Spleen (tissue), 11 donors: Measurements from ENCODE around the gene KCNT1. TPM values are rescaled to one million over a fixed set of nuclear protein-coding genes. Genes with fewer than 3 reads are reported as not detected.

ENCODE experiments used
- DNase-seq: peaks from one replicate; pipeline ENCODE4 v3.0.0-alpha.2; 2020
- H3K27ac ChIP-seq, 8 donors: fragments of 200-600 bp; sonication (generic) in 7 of 8; 1 replicate in 4 of 8; 2 replicates in 4 of 8; pipeline versions ENCODE4 v1.5.0 to v1.8.0; 2016 to 2021; ENCODE audit warnings: inconsistent platforms in 4 of 8, mild to moderate bottlenecking in 4 of 8, moderate library complexity in 1 of 8
- H3K27me3 ChIP-seq, 7 donors: fragments of 200-600 bp; sonication (generic) in 6 of 7; replicated peaks in 1 of 7; 1 replicate in 4 of 7; 2 replicates in 3 of 7; pipeline versions ENCODE4 v1.5.0 to v1.8.0; 2016 to 2021; ENCODE audit warnings: inconsistent platforms in 3 of 7, mild to moderate bottlenecking in 1 of 7
- H3K36me3 ChIP-seq, 6 donors: fragments of 200-600 bp; sonication (generic) in 5 of 6; 1 replicate in 4 of 6; 2 replicates in 2 of 6; pipeline versions ENCODE4 v1.5.0 to v1.8.0; 2016 to 2021; ENCODE audit warnings: inconsistent platforms in 2 of 6
- H3K4me1 ChIP-seq, 6 donors: fragments of 200-600 bp; sonication (generic) in 5 of 6; 1 replicate in 3 of 6; 2 replicates in 3 of 6; pipeline versions ENCODE4 v1.5.0 to v1.8.0; 2016 to 2021; ENCODE audit warnings: inconsistent platforms in 3 of 6
- H3K4me3 ChIP-seq, 8 donors: fragments of 200-600 bp; sonication (generic) in 7 of 8; 1 replicate in 4 of 8; 2 replicates in 4 of 8; pipeline versions ENCODE4 v1.5.0 to v1.8.0; 2016 to 2021; ENCODE audit warnings: inconsistent platforms in 4 of 8, mild to moderate bottlenecking in 4 of 8, moderate library complexity in 2 of 8
- H3K9me3 ChIP-seq, 8 donors: fragments of 200-600 bp; sonication (generic) in 7 of 8; 1 replicate in 4 of 8; 2 replicates in 4 of 8; pipeline versions ENCODE4 v1.5.0 to v1.8.0; 2016 to 2021; ENCODE audit warnings: inconsistent platforms in 4 of 8
- POLR2A ChIP-seq, 3 donors: fragments of 450-650 bp; IDR thresholded peaks; one replicate each; pipeline ENCODE4 v1.5.1; 2017; ENCODE audit warnings: antibody characterized with exemption in 3 of 3, mild to moderate bottlenecking in 1 of 3
- POLR2AphosphoS5 ChIP-seq, 3 donors: sonication (generic); formaldehyde crosslinking; IDR thresholded peaks; one replicate each; pipeline ENCODE4 v1.5.1; 2017; ENCODE audit warnings: antibody characterized with exemption in 3 of 3
- WGBS, 5 donors: extraction: QIAGEN DNeasy Blood & Tissue Kit in 3 of 5; methylation state at CpG; one replicate each; pipeline versions ENCODE4 v1.1.5 to v1.1.7; 2013 to 2018; 5-methylcytosine and 5-hydroxymethylcytosine counted together
- intact Hi-C: fragments of 100-400 bp; cut with DNase I; formaldehyde crosslinking; loops from one replicate; pipeline ENCODE4 v1.15.0; 2023; ENCODE audit warnings: low total_unique reads
- polyA plus RNA-seq, 3 donors: library from polyadenylated mRNA; stranded (reverse); fragments of 200-250 nt; gene quantifications; one replicate each; pipeline ENCODE4 v1.2.1, GENCODE V29; 2013
- total RNA-seq, 7 donors: library from RNA; depleted of rRNA in 3 of 7; stranded (reverse); fragments of >200 nt in 3 of 7; fragmentation: NEBNext Ultra II Directional in 4 of 7; extraction: Animal tissue kit (Norgen Biotek cat#: 25700) in 4 of 7; gene quantifications; one replicate each; pipeline versions ENCODE4 v1.1.0 to v1.2.1, GENCODE V29; 2016 to 2021
- TF ChIP-seq, protein P1 (sequence below), 11 experiments: fragments of 200-600 bp in 7 of 11; fragments of 450-650 bp in 4 of 11; sonication (generic) in 4 of 11; IDR thresholded peaks in 8 of 11; conservative IDR thresholded peaks in 3 of 11; 1 replicate in 7 of 11; 2 replicates in 4 of 11; pipeline versions ENCODE4 v1.4.0 to v1.8.0; 2016 to 2021; ENCODE audit warnings: antibody characterized with exemption in 11 of 11, inconsistent platforms in 4 of 11, mild to moderate bottlenecking in 1 of 11
- donor health status: healthy with polysubstance abuse.
- donor health status: DM: no; HTN: no; CAD: no; lungs with moderate emphysema.
- donor health status: DM: no; HTN: no; CAD: no.
- donor health status: Bipolar disorder and iron deficiency.
- donor health status: healthy.
- donor health status: DM: no; HTN: no; CAD: no.
- donor health status: DM: yes; HTN: yes; CAD: no.

The KCNT1 gene
- total and polyA plus RNA-seq, 10 donors = 1.0 to 41.5 (median 19.8) TPM

- H3K36me3 ChIP-seq = no peaks in the 10 kb centered on the region
- H3K4me1 ChIP-seq = no peaks in the 10 kb centered on the region
- no peaks in the 10 kb centered on the region for H3K9me3 ChIP-seq
- 59 to 67% (median 62%) methylated on average over 18 of the region's 18 CpGs for WGBS, 5 donors
- TF ChIP-seq, protein P1, sequence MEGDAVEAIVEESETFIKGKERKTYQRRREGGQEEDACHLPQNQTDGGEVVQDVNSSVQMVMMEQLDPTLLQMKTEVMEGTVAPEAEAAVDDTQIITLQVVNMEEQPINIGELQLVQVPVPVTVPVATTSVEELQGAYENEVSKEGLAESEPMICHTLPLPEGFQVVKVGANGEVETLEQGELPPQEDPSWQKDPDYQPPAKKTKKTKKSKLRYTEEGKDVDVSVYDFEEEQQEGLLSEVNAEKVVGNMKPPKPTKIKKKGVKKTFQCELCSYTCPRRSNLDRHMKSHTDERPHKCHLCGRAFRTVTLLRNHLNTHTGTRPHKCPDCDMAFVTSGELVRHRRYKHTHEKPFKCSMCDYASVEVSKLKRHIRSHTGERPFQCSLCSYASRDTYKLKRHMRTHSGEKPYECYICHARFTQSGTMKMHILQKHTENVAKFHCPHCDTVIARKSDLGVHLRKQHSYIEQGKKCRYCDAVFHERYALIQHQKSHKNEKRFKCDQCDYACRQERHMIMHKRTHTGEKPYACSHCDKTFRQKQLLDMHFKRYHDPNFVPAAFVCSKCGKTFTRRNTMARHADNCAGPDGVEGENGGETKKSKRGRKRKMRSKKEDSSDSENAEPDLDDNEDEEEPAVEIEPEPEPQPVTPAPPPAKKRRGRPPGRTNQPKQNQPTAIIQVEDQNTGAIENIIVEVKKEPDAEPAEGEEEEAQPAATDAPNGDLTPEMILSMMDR (IDR thresholded peaks at IDR 0.05 in 8 of 11, conservative IDR thresholded peaks at IDR 0.05 in 3 of 11) = no peak
- no peak for TF ChIP-seq POLR2A (IDR thresholded peaks at IDR 0.05)
- no peak for TF ChIP-seq POLR2AphosphoS5 (IDR thresholded peaks at IDR 0.05)
- intact Hi-C loops = no loop called here
- H3K27ac ChIP-seq = no peak overlapping the region
- no peak overlapping the region for H3K4me3 ChIP-seq
- H3K27me3 ChIP-seq = peaks cover 0 to 56% (median 0%) of the 10 kb centered on the region in 7 donors
- DNase-seq = no peak
Measured at GRCh38 chr9:135694414-135694813, 7.6 kb upstream of the KCNT1 start.

DNA sequence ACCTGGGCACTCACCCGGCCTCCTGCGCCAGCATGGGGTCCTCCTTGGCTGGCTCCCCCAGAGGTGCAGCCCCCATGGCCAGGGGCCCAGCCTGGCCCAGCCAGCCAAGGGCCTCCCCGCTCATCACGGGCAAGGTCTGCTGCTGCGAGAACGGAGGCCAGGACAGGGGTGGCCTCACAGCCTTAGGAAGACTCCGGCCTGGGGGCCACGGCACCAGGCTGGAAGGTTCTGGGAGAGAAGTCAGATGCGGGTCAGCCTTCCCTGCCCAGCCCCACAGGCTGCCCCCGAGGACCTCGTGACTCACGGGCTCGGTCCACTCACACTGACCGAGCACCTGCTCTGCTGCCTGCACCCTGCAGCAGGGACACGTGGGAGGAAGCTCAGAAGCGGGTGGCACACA lies 6.9 kb upstream of the KCNT1 start:
- Histone ChIP-seq H3K4me3 (no peak overlapping the region), H3K9me3 (no peaks in the 10 kb centered on the region), H3K36me3 (no peaks in the 10 kb centered on the region), H3K27ac (no peak overlapping the region), H3K4me1 (no peaks in the 10 kb centered on the region), H3K27me3 (peaks cover 0 to 58% (median 0%) of the 10 kb centered on the region in 7 donors)
- intact Hi-C loops = no loop called here
- TF ChIP-seq, protein P1 (IDR thresholded peaks at IDR 0.05 in 8 of 11, conservative IDR thresholded peaks at IDR 0.05 in 3 of 11) = no peak
- TF ChIP-seq POLR2A (IDR thresholded peaks at IDR 0.05) (no peak), POLR2AphosphoS5 (IDR thresholded peaks at IDR 0.05) (no peak)
- no peak for DNase-seq
- 83 to 92% (median 85%) methylated on average over 1 to 16 of the region's 16 CpGs for WGBS, 5 donors

- 75 to 88% (median 85%) methylated on average over 3 to 12 of the region's 12 CpGs for WGBS, 5 donors
- intact Hi-C loops = no loop called here
Measured at GRCh38 chr9:135695642-135696041, 6.3 kb upstream of the KCNT1 start.

GRCh38 chr9:135696446-135696845 lies 5.5 kb upstream of the KCNT1 start:
- TF ChIP-seq POLR2A (IDR thresholded peaks at IDR 0.05) = no peak
- TF ChIP-seq, protein P1 (IDR thresholded peaks at IDR 0.05 in 8 of 11, conservative IDR thresholded peaks at IDR 0.05 in 3 of 11) = no peak
- TF ChIP-seq POLR2AphosphoS5 (IDR thresholded peaks at IDR 0.05) = no peak

More at GRCh38 chr9:135695642-135696041, 6.3 kb upstream of the KCNT1 start:
- Histone ChIP-seq H3K36me3 (no peaks in the 10 kb centered on the region), H3K4me1 (no peaks in the 10 kb centered on the region), H3K27me3 (peaks cover 0 to 58% (median 0%) of the 10 kb centered on the region in 7 donors), H3K9me3 (no peaks in the 10 kb centered on the region), H3K4me3 (no peak overlapping the region), H3K27ac (no peak overlapping the region)
- DNase-seq = no peak
- TF ChIP-seq, protein P1 (IDR thresholded peaks at IDR 0.05 in 8 of 11, conservative IDR thresholded peaks at IDR 0.05 in 3 of 11) = no peak
- TF ChIP-seq POLR2A (IDR thresholded peaks at IDR 0.05) (no peak), POLR2AphosphoS5 (IDR thresholded peaks at IDR 0.05) (no peak)

More at GRCh38 chr9:135696446-135696845, 5.5 kb upstream of the KCNT1 start:
- no peaks in the 10 kb centered on the region for H3K9me3 ChIP-seq
- no peaks in the 10 kb centered on the region for H3K36me3 ChIP-seq
- H3K27me3 ChIP-seq = peaks cover 0 to 64% (median 3%) of the 10 kb centered on the region in 7 donors
- no peak for DNase-seq
- no peak overlapping the region for H3K4me3 ChIP-seq
- intact Hi-C loops = no loop called here
- WGBS, 5 donors = 77 to 86% (median 83%) methylated on average over 5 to 16 of the region's 16 CpGs
- peaks cover 0 to 3% (median 1%) of the 10 kb centered on the region in 6 donors for H3K4me1 ChIP-seq
- no peak overlapping the region for H3K27ac ChIP-seq
